PFSK-1 (cell line): ENCODE data around the gene CYP4F3.

Source experiments
- POLR2AphosphoS5 ChIP-seq: IDR thresholded peaks from 2 replicates; pipeline ENCODE4 v1.6.1; 2012; ENCODE audit warnings: low read depth, mild to moderate bottlenecking, control low read depth, low read length, moderate library complexity
- REST ChIP-seq, 2 experiments: IDR thresholded peaks; 2 replicates each; pipeline versions ENCODE4 v1.6.1 to v1.8.0; 2011 to 2012; ENCODE audit warnings: low read depth in 2 of 2, low read length in 2 of 2, control low read depth in 1 of 2, inconsistent platforms in 1 of 2, mild to moderate bottlenecking in 1 of 2, moderate library complexity in 1 of 2; ENCODE audit not compliant: insufficient read depth in 1 of 2
- SIN3A ChIP-seq: IDR thresholded peaks from 2 replicates; pipeline ENCODE4 v1.6.1; 2012; ENCODE audit warnings: mild to moderate bottlenecking, low read length, moderate library complexity, borderline replicate concordance; ENCODE audit not compliant: insufficient read depth

- TF ChIP-seq POLR2AphosphoS5 = no peak
- TF ChIP-seq REST (IDR thresholded peaks at IDR 0.05; ENCODE audit: insufficient read depth in 1 of 2, low read depth in 2 of 2, low read length in 2 of 2) = no peak
- no peak for TF ChIP-seq SIN3A
Observed at GRCh38 chr19:15652559-15653278, 12.0 kb downstream of the CYP4F3 start.
